Left colon (tissue), 2 donors: ENCODE measurements around the gene AMBRA1. TPM values are rescaled to one million over a fixed set of nuclear protein-coding genes. Genes with fewer than 3 reads are reported as not detected.
"Not testable (repeated sequence)": the region's sequence is repeated elsewhere in the genome, so short reads cannot be mapped to it uniquely, and the experiment has no call there.

Experiments used
- ATAC-seq: fragments of 200-7000 bp; cut with Tn5 transposase; one replicate; pipeline ENCODE4 v1.9.1; 2020; ENCODE audit warnings: mild to moderate bottlenecking, moderate library complexity
- DNase-seq, 2 donors: peaks; one replicate each; pipeline ENCODE4 v3.0.0-alpha.2; 2020
- intact Hi-C, 2 donors: fragments of 100-400 bp; cut with DNase I in 1 of 2; cut with micrococcal nuclease in 1 of 2; formaldehyde crosslinking; loops; one replicate each; pipeline versions ENCODE4 v1.11.2 to v1.14.0; 2022; cut with DNase I, micrococcal nuclease
- total RNA-seq, 2 donors: library from RNA; stranded (reverse); fragmentation: NEBNext Ultra II Directional; extraction: Animal tissue kit (Norgen Biotek cat#: 25700); gene quantifications; one replicate each; pipeline ENCODE4 v1.2.1, GENCODE V29; 2021
- donor health status: DM: no; HTN: no; CAD: no.
- donor health status: DM: yes; HTN: yes; CAD: no.

AMBRA1 gene
- total RNA-seq, 2 donors from 2014 or later = 39.4 to 40.1 TPM

GRCh38 chr11:46382646-46383403 lies 211.0 kb downstream of the AMBRA1 start:
- intact Hi-C loops = loop anchor here in 1 of 2 donors (10.0 kb wide), 1 partner anchor 152 kb away; no protein-coding TSS in a partner anchor
- no peak for ATAC-seq
- DNase-seq = no peak

- no peak for DNase-seq
- intact Hi-C loops = loop anchor here in 1 of 2 donors (10.0 kb wide), 1 partner anchor 153 kb away; no protein-coding TSS in a partner anchor
- no peak for ATAC-seq
These were observed 211.8 kb downstream of the AMBRA1 start for GRCh38 chr11:46381819-46382645.

- ATAC-seq (peak; percentile 19), DNase-seq (peak in 1 of 2 donors; percentile 46)
- intact Hi-C loops = loop anchor here in 1 of 2 donors (10.0 kb wide), 1 partner anchor 154 kb away; no protein-coding TSS in a partner anchor
These were observed 212.6 kb downstream of the AMBRA1 start, which contains the start of gene MDK for GRCh38 chr11:46381048-46381818. Gene MDK, plus strand, starts transcription at chr11:46381669. Its CDS starts 389 bp downstream, at chr11:46382058.

GRCh38 chr11:46380340-46381047 lies 213.3 kb downstream of the AMBRA1 start:
- intact Hi-C loops = loop anchor here in 1 of 2 donors (10.0 kb wide), 1 partner anchor 154 kb away; no protein-coding TSS in a partner anchor
- DNase-seq (peak; percentile 87 to 88), ATAC-seq (peak; percentile 63)

- peak; percentile 42 to 56 for DNase-seq
- ATAC-seq = peak; percentile 49
- intact Hi-C loops = loop anchor here in 1 of 2 donors (10.0 kb wide), 1 partner anchor 155 kb away; no protein-coding TSS in a partner anchor
These were observed 214.1 kb downstream of the AMBRA1 start for GRCh38 chr11:46379482-46380293.

GRCh38 chr11:46378811-46379481 lies 214.9 kb downstream of the AMBRA1 start:
- intact Hi-C loops = no loop called here
- no peak for ATAC-seq
- no peak for DNase-seq

- DNase-seq (peak in 1 of 2 donors; percentile 12), ATAC-seq (no peak)
- intact Hi-C loops = no loop called here
These were observed 215.5 kb downstream of the AMBRA1 start for GRCh38 chr11:46378296-46378695.

GRCh38 chr11:46377831-46378230 lies 216.0 kb downstream of the AMBRA1 start:
- ATAC-seq (no peak), DNase-seq (no peak)
- intact Hi-C loops = no loop called here

GRCh38 chr11:46377290-46377689 lies 216.5 kb downstream of the AMBRA1 start:
- ATAC-seq (no peak), DNase-seq (no peak)
- intact Hi-C loops = no loop called here

- ATAC-seq (no peak), DNase-seq (no peak)
- intact Hi-C loops = no loop called here
These were observed 217.4 kb downstream of the AMBRA1 start for GRCh38 chr11:46376258-46377050.

GRCh38 chr11:46375392-46376101 lies 218.3 kb downstream of the AMBRA1 start:
- ATAC-seq = no peak
- no peak for DNase-seq
- intact Hi-C loops = no loop called here

GRCh38 chr11:46374815-46375214 lies 219.0 kb downstream of the AMBRA1 start:
- DNase-seq = no peak
- intact Hi-C loops = no loop called here
- ATAC-seq = no peak

- DNase-seq = no peak
- no peak for ATAC-seq
- intact Hi-C loops = no loop called here
These were observed 219.8 kb downstream of the AMBRA1 start for GRCh38 chr11:46373787-46374740.

- intact Hi-C loops, ATAC-seq, DNase-seq: not testable (repeated sequence)
These were observed 221.3 kb downstream of the AMBRA1 start for GRCh38 chr11:46372501-46372900.
